ENCODE measurements around the gene NAGLU. TPM values are rescaled to one million over a fixed set of nuclear protein-coding genes. Genes with fewer than 3 reads are reported as not detected.
"Not testable (repeated sequence)": the region's sequence is repeated elsewhere in the genome, so short reads cannot be mapped to it uniquely, and the experiment has no call there.

NAGLU gene
- total RNA-seq, 1 donor from 2014 or later: 25.2 TPM

DNA sequence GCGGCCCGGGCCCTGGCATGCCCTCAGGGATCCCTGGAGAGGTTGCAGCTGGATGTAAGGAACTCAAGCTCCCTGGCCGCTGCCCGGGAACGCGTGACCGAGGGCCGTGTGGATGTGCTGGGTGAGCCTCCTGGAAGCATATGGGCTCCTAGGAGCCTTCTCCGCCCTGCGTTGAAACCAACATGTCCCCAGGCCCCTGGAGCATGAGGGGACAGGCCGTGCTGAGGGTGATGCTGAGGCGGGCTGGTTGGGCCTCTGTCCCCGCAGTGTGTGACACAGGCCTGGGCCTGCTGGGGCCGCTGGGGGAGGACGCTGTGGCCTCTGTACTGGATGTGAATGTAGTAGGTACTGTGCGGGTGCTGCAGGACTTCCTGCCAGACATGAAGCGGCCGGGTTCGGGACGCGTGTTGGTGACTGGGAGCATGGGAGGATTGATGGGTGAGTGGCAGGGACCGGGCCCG lies 11.0 kb downstream of the NAGLU start:
- no peak overlapping the region for H3K4me3 ChIP-seq (ENCODE audit: low read depth, low read length)
- TF ChIP-seq, protein P1, sequence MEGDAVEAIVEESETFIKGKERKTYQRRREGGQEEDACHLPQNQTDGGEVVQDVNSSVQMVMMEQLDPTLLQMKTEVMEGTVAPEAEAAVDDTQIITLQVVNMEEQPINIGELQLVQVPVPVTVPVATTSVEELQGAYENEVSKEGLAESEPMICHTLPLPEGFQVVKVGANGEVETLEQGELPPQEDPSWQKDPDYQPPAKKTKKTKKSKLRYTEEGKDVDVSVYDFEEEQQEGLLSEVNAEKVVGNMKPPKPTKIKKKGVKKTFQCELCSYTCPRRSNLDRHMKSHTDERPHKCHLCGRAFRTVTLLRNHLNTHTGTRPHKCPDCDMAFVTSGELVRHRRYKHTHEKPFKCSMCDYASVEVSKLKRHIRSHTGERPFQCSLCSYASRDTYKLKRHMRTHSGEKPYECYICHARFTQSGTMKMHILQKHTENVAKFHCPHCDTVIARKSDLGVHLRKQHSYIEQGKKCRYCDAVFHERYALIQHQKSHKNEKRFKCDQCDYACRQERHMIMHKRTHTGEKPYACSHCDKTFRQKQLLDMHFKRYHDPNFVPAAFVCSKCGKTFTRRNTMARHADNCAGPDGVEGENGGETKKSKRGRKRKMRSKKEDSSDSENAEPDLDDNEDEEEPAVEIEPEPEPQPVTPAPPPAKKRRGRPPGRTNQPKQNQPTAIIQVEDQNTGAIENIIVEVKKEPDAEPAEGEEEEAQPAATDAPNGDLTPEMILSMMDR (conservative IDR thresholded peaks at IDR 0.05; ENCODE audit: low read depth, low read length): no peak
- DNase-seq (ENCODE audit: low read depth): no peak

DNA sequence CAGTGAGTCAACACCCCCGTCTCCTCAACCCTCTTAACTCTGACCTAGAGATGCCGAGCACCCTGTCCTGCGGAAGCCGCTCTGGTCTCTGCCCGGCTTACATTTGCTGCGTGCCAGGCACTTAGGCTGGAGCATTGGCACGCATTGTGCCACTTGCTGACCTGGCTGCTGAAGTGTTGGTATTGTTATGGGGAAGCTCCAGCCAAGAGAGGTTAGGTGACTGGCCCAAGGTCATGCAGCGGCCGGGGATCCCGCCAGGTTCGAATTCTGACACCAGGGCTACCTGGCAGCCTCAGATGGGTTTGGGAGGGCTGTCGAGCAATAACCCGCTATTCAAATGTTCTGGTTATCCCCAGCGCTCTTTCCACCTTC lies 11.6 kb downstream of the NAGLU start:
- H3K4me3 ChIP-seq (ENCODE audit: low read depth, low read length): peak overlapping the region; percentile 61
- TF ChIP-seq, protein P1 (conservative IDR thresholded peaks at IDR 0.05; ENCODE audit: low read depth, low read length): no peak
- DNase-seq (ENCODE audit: low read depth): no peak

DNA sequence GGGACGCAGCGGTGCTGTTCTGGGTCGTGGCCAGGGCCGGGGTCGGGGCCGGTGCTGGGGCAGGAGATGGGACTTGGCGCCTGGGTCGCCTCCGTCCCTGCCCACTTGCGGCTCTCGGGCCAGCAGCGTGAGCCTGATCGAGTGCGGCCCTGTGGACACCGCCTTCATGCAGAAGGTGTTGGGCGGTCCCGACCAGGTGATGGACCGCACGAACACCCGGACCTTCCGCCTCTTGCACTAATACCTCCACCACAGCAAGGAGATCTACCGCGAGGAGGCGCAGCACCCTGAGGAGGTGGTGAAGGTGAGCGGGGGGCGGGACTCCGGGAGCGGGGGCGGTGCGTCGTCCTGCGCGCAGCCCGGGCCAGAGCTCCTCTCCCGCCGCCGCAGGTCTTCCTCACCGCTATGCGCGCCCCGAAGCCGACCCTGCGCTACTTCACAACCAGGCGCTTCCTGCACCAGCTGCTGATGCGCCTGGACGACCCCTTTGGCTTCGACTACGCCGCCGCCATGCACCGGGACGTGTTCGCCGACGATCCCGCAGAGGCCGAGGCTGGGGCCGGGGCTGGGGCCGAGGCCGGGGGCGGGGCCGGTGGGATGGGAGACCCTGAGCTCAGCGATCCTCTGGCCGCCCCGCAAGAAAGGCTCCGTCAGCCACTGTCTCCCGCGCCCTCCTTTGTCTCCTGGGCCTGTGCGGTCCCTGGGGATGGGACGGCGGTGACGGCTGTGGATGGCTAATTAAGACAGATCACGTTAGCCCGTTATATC lies 12.2 kb downstream of the NAGLU start:
- TF ChIP-seq, protein P1 (conservative IDR thresholded peaks at IDR 0.05; ENCODE audit: low read depth, low read length): peak; percentile 69
- DNase-seq (ENCODE audit: low read depth): no peak
- H3K4me3 ChIP-seq (ENCODE audit: low read depth, low read length): peak overlapping the region; percentile 61

DNA sequence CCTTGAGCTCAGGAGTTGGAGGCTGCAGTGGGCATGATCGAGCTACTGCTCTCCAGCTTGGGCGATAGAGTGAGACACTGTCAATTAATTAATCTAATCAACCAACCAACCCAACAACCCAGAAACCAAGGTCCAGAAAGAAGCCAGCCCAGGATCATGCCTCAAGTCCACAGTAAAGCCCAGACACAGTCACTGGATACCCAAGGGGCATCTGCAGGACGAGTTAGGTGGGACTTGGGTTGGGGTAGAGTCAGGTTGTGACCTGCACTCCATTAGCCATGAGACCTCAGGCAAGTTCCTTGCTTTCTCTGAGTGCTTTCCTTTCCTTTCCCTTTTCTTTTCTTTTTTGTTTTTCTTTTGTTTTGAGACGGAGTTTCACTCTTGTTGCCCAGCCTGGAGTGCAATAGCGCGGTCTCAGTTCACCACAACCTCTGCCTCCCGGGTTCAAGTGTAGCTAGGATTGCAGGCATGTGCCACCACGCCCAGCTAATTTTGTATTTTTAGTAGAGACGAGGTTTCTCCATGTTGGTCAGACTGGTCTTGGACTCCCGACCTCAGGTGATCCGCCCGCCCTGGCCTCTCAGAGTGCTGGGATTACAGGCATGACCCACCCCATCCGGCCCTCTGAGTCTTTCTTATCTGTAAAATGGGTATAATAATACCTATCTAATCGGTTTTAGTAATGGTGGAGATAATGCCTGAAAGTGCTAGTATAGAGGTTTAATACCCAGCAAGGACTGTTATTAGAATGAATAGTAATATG lies 13.1 kb downstream of the NAGLU start:
- TF ChIP-seq, protein P1 (conservative IDR thresholded peaks at IDR 0.05; ENCODE audit: low read depth, low read length): no peak
- peak overlapping the region; percentile 61 for H3K4me3 ChIP-seq (ENCODE audit: low read depth, low read length)

DNA sequence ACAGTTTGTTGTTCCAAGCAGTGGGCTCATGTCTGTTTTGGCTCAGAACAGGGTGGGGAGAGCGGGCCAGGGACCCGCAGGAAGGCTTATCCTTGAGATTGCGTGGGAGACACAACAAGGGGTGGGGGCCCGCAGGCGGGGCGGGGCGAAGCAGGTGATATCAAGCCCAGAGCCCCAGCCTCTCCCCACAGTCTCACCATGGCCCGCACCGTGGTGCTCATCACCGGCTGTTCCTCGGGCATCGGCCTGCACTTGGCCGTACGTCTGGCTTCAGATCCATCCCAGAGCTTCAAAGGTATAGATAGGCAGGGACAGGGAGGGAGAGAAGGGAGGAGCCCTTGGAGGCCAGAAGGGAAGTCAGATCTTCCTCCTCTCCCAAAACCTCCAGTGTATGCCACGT lies 16.7 kb downstream of the NAGLU start, which contains the start of gene HSD17B1:
TSS of gene HSD17B1 (plus strand) at position 188 of the 400 bp plus-strand sequence. CDS start at position 199, 11 bp downstream.
- H3K4me3 ChIP-seq (ENCODE audit: low read depth, low read length): peak within 1 kb of the TSS; percentile 86
- not testable (repeated sequence) for DNase-seq (ENCODE audit: low read depth)

More for the DNA sequence above, 13.1 kb downstream of the NAGLU start:
- DNase-seq (ENCODE audit: low read depth): no peak

DNA sequence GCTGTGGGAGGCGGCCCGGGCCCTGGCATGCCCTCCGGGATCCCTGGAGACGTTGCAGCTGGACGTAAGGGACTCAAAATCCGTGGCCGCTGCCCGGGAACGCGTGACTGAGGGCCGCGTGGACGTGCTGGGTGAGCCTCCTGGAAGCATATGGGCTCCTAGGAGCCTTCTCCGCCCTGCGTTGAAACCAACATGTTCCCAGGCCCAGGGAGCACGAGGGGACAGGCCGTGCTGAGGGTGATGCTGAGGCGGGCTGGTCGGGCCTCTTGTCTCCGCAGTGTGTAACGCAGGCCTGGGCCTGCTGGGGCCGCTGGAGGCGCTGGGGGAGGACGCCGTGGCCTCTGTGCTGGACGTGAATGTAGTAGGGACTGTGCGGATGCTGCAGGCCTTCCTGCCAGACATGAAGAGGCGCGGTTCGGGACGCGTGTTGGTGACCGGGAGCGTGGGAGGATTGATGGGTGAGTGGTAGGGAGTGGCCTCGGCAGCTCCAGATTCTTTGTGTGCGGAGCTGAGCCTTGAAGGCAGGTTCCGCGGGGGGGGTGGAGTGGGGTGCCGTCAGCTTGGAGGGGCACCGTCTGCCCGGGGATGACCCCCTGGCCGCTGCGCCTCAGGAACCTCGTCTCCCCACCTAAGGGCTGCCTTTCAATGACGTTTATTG lies 17.2 kb downstream of the NAGLU start:
- H3K4me3 ChIP-seq (ENCODE audit: low read depth, low read length): peak overlapping the region; percentile 86
- DNase-seq (ENCODE audit: low read depth): no peak
- TF ChIP-seq, protein P1 (conservative IDR thresholded peaks at IDR 0.05; ENCODE audit: low read depth, low read length): no peak

DNA sequence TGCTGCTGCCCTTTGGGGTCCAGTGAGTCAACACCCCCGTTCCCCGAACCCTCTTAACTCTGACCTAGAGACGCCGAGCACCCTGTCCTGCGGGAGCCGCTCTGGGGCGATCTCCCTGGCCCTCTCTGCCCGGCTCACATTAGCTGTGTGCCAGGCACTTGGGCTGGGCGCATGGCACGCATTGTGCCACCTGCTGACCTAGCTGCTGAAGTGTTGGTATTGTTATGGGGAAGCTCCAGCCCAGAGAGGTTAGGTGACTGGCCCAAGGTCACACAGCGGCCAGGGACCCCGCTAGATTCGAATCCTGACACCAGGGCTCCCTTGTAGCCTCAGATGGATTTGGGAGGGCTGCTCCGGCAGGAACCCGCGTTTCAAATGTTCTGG lies 17.8 kb downstream of the NAGLU start:
- peak overlapping the region; percentile 86 for H3K4me3 ChIP-seq (ENCODE audit: low read depth, low read length)
- no peak for DNase-seq (ENCODE audit: low read depth)
- TF ChIP-seq, protein P1 (conservative IDR thresholded peaks at IDR 0.05; ENCODE audit: low read depth, low read length): peak; percentile 10
